ENCODE data around the gene CLASP1. TPM values are rescaled to one million over a fixed set of nuclear protein-coding genes. Genes with fewer than 3 reads are reported as not detected.
"Not testable (repeated sequence)": the region's sequence is repeated elsewhere in the genome, so short reads cannot be mapped to it uniquely, and the experiment has no call there.

CLASP1 gene
- total RNA-seq, 2 donors from 2014 or later = 95.1 to 121 TPM

DNA sequence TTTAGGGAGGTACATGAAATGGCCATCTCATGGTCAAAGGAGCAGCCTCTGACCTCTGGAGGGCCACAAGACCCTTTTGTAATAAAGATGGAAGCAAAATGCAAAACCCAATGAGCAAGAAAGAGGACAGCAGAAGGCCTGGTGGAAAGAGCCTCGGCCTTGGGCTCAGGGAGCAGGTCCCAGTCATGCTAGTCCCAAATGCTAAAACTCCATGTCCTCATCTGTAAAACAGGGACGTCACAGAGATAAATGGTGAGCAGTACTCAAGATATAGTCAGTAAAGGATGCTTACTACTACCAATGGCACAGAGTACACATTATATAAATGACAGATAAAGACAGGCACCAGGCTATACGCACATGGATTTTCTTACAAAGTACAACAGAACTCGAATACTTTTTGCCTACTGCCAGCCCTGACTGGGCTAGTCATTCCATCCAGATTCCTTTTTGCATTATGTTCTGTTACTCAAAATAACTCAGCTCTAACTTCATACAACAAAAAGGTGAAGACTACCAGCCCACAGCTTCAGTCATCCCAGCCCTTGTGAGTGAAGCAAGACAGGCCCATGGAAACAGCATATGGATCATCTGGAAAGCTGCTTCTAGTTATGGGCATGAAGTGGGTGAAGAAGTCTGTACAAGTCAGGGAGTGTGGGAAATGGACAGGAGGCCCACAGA, 299.4 kb downstream of the CLASP1 start:
- DNase-seq = no peak
- Mint-ChIP-seq H3K36me3 (ENCODE audit: insufficient read depth in 2 of 2) (peaks cover 15 to 29% of the 10 kb centered on the region in 2 donors), H3K27ac (peak overlapping the region; percentile 41), H3K27me3 (ENCODE audit: low read depth) (no peaks in the 10 kb centered on the region), H3K4me3 (no peak overlapping the region), H3K4me1 (ENCODE audit: low read depth) (no peaks in the 10 kb centered on the region), H3K9me3 (no peaks in the 10 kb centered on the region)
- ATAC-seq (replicated peaks in 1 of 2) = no peak

DNA sequence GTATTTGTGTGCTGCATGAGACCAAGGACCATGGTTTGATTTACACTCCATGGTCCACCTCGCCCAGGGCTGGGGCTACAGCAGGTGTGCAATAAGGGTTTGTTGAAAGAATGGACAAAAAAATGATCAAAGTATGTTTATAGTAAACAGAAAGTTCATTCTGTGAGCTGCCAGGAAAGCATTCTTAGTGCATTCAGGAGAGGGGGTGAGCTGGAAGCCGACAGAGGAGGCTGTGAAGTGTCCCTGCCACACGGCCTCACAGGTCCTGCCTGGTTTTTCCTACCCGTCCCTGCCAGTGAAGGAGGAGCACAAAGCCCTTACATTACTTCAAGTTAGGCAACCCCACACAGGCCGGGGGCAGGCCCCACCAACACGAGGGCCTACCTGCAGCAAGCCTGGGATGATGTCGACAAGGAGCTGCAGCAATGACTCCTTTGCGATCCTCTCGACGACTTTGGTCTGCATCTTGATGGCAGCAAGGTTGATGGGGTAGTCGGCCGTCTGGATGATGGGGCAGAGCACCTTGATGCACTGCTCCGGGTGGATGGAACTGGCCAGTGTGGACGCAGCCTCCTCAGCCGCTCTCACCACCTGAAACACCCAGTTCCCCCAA, 301.0 kb downstream of the CLASP1 start:
- H3K4me3 Mint-ChIP-seq = no peak overlapping the region
- H3K4me1 Mint-ChIP-seq (ENCODE audit: low read depth) = no peaks in the 10 kb centered on the region
- H3K9me3 Mint-ChIP-seq = no peaks in the 10 kb centered on the region
- no peak overlapping the region for H3K27ac Mint-ChIP-seq
- H3K36me3 Mint-ChIP-seq (ENCODE audit: insufficient read depth in 2 of 2) = peaks cover 15 to 25% of the 10 kb centered on the region in 2 donors
- no peak for ATAC-seq (replicated peaks in 1 of 2)
- no peak for DNase-seq
- no peaks in the 10 kb centered on the region for H3K27me3 Mint-ChIP-seq (ENCODE audit: low read depth)

GRCh38 chr2:121346859-121347258, 302.4 kb downstream of the CLASP1 start:
- Mint-ChIP-seq H3K4me1 (ENCODE audit: low read depth) (no peaks in the 10 kb centered on the region), H3K36me3 (ENCODE audit: insufficient read depth in 2 of 2) (peaks cover 17 to 29% of the 10 kb centered on the region in 2 donors), H3K9me3 (no peaks in the 10 kb centered on the region), H3K27me3 (ENCODE audit: low read depth) (no peaks in the 10 kb centered on the region), H3K4me3 (no peak overlapping the region), H3K27ac (no peak overlapping the region)
- ATAC-seq (replicated peaks in 1 of 2) (no peak), DNase-seq (no peak)

DNA sequence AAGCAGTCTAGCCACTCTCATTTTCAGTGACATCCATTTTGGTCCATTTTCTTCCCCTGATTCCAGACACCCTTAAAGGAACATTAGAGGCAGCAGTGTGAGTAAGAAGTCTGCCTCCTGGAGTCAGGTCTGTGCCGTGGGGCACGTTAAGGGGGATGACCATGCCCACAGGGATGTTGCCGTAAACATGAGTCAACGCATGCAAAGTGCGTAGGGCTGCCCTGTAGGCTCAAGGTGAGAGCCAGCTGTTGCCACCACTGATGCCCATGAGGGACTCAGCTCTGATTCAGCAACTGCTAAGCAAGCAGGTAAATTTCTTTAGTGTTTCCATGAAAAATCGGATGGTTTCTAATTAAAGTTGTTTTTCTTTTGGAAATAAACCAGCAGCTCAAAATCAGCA, 302.9 kb downstream of the CLASP1 start:
- no peaks in the 10 kb centered on the region for H3K9me3 Mint-ChIP-seq
- H3K4me1 Mint-ChIP-seq (ENCODE audit: low read depth) = no peaks in the 10 kb centered on the region
- H3K4me3 Mint-ChIP-seq = no peak overlapping the region
- H3K36me3 Mint-ChIP-seq (ENCODE audit: insufficient read depth in 2 of 2) = peaks cover 17 to 29% of the 10 kb centered on the region in 2 donors
- DNase-seq (no peak), ATAC-seq (replicated peaks in 1 of 2) (no peak)
- no peak overlapping the region for H3K27ac Mint-ChIP-seq
- no peaks in the 10 kb centered on the region for H3K27me3 Mint-ChIP-seq (ENCODE audit: low read depth)

GRCh38 chr2:121345887-121346286, 303.4 kb downstream of the CLASP1 start:
- Mint-ChIP-seq H3K27me3 (ENCODE audit: low read depth) (no peaks in the 10 kb centered on the region), H3K4me1 (ENCODE audit: low read depth) (no peaks in the 10 kb centered on the region), H3K27ac (no peak overlapping the region), H3K4me3 (no peak overlapping the region), H3K36me3 (ENCODE audit: insufficient read depth in 2 of 2) (peaks cover 16 to 30% of the 10 kb centered on the region in 2 donors), H3K9me3 (no peaks in the 10 kb centered on the region)
- DNase-seq = no peak
- ATAC-seq (replicated peaks in 1 of 2) = no peak

DNA sequence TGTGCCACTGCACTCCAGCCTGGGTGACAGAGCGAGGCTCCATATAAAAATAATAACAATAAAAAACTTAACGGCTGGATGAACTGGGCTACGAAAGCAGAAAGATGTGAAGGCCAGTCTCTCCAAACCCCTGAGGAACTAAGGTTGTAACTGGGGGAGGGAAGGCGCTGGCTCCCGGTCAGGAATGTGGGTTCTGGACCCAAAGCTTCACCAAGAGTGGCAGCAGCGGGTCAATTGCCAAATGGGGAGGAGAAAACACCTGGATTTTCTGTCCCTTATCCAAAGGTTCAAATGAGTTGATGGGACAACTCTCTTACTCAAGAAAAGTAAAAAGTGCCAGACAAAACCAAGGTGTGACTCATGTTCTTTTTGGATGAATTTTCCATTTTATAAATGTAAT, 304.2 kb downstream of the CLASP1 start:
- H3K27ac Mint-ChIP-seq = no peak overlapping the region
- no peaks in the 10 kb centered on the region for H3K27me3 Mint-ChIP-seq (ENCODE audit: low read depth)
- DNase-seq = no peak

GRCh38 chr2:121343828-121344399, 305.3 kb downstream of the CLASP1 start:
- H3K4me1 Mint-ChIP-seq (ENCODE audit: low read depth); ATAC-seq (replicated peaks in 1 of 2); DNase-seq; H3K27me3 Mint-ChIP-seq (ENCODE audit: low read depth); H3K4me3 Mint-ChIP-seq; H3K27ac Mint-ChIP-seq; H3K9me3 Mint-ChIP-seq: not testable (repeated sequence)
- peaks cover 26 to 32% of the 10 kb centered on the region in 2 donors for H3K36me3 Mint-ChIP-seq (ENCODE audit: insufficient read depth in 2 of 2)

More for the DNA sequence above, 304.2 kb downstream of the CLASP1 start:
- Mint-ChIP-seq H3K9me3 (no peaks in the 10 kb centered on the region), H3K4me1 (ENCODE audit: low read depth) (no peaks in the 10 kb centered on the region), H3K36me3 (ENCODE audit: insufficient read depth in 2 of 2) (peaks cover 23 to 35% of the 10 kb centered on the region in 2 donors), H3K4me3 (no peak overlapping the region)
- no peak for ATAC-seq (replicated peaks in 1 of 2)

- no peak for ATAC-seq (replicated peaks in 1 of 2)
- Mint-ChIP-seq H3K36me3 (ENCODE audit: insufficient read depth in 2 of 2) (peaks cover 24 to 29% of the 10 kb centered on the region in 2 donors), H3K4me1 (ENCODE audit: low read depth) (no peaks in the 10 kb centered on the region), H3K27me3 (ENCODE audit: low read depth) (no peaks in the 10 kb centered on the region), H3K27ac (peak overlapping the region; percentile 29), H3K4me3 (no peak overlapping the region), H3K9me3 (no peaks in the 10 kb centered on the region)
- DNase-seq = no peak
Measured at GRCh38 chr2:121343191-121343590, 306.1 kb downstream of the CLASP1 start.

GRCh38 chr2:121342751-121343150, 306.5 kb downstream of the CLASP1 start:
- H3K27me3 Mint-ChIP-seq (ENCODE audit: low read depth) = no peaks in the 10 kb centered on the region
- no peak overlapping the region for H3K4me3 Mint-ChIP-seq
- no peak for ATAC-seq (replicated peaks in 1 of 2)
- no peaks in the 10 kb centered on the region for H3K4me1 Mint-ChIP-seq (ENCODE audit: low read depth)
- peaks cover 22 to 29% of the 10 kb centered on the region in 2 donors for H3K36me3 Mint-ChIP-seq (ENCODE audit: insufficient read depth in 2 of 2)
- no peaks in the 10 kb centered on the region for H3K9me3 Mint-ChIP-seq
- H3K27ac Mint-ChIP-seq = peak overlapping the region; percentile 29
- no peak for DNase-seq

- Mint-ChIP-seq H3K9me3 (no peaks in the 10 kb centered on the region), H3K27me3 (ENCODE audit: low read depth) (no peaks in the 10 kb centered on the region)
Measured at GRCh38 chr2:121340926-121341325, 308.3 kb downstream of the CLASP1 start.

DNA sequence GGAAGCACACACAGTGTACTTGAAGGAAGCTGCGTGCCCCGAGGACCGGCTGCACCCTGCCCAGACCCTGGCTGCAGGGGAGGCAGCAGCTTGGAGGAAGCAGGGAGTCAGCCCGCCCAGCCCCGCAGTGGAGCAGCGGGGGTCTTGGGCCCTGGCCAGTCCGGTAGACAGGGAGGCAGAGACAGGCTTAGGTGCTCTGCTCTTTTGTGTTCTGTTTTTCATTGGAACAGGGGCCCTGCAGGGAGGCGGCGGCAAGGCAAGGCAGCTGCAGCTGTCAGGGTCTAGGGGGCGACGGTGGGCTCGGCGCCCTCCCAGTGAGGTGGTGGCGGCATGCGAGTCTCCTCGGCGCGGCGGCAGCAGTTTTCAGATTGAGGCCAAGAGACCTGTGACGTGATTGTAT, 311.0 kb downstream of the CLASP1 start:
- Mint-ChIP-seq H3K36me3 (ENCODE audit: insufficient read depth in 2 of 2) (peaks cover 12 to 13% of the 10 kb centered on the region in 2 donors), H3K4me1 (ENCODE audit: low read depth) (no peaks in the 10 kb centered on the region), H3K9me3 (no peaks in the 10 kb centered on the region), H3K27ac (no peak overlapping the region), H3K27me3 (ENCODE audit: low read depth) (no peaks in the 10 kb centered on the region), H3K4me3 (no peak overlapping the region)
- ATAC-seq (replicated peaks in 1 of 2) = no peak
- no peak for DNase-seq

More at GRCh38 chr2:121340926-121341325, 308.3 kb downstream of the CLASP1 start:
- DNase-seq (no peak), ATAC-seq (replicated peaks in 1 of 2) (no peak)
- no peak overlapping the region for H3K4me3 Mint-ChIP-seq
- H3K4me1 Mint-ChIP-seq (ENCODE audit: low read depth) = no peaks in the 10 kb centered on the region
- H3K36me3 Mint-ChIP-seq (ENCODE audit: insufficient read depth in 2 of 2) = peaks cover 19% of the 10 kb centered on the region in 2 donors
- H3K27ac Mint-ChIP-seq = peak overlapping the region; percentile 36

GRCh38 chr2:121336528-121337294, 312.6 kb downstream of the CLASP1 start:
- no peak for ATAC-seq (replicated peaks in 1 of 2)
- no peak for DNase-seq
- Mint-ChIP-seq H3K27ac (peak overlapping the region; percentile 25), H3K4me3 (no peak overlapping the region), H3K27me3 (ENCODE audit: low read depth) (no peaks in the 10 kb centered on the region), H3K9me3 (no peaks in the 10 kb centered on the region), H3K4me1 (ENCODE audit: low read depth) (no peaks in the 10 kb centered on the region), H3K36me3 (ENCODE audit: insufficient read depth in 2 of 2) (peaks cover 8 to 11% of the 10 kb centered on the region in 2 donors)

All from activated T-cell treated with anti-CD3 and anti-CD28 coated beads, Interleukin-2, amount 50 U/mL, for 72 hours (primary cell).